TTC549 (cell line): Measurements from ENCODE around the gene EGLN1.
"Not testable (repeated sequence)": the region's sequence is repeated elsewhere in the genome, so short reads cannot be mapped to it uniquely, and the experiment has no call there.

Source experiments
- FAIRE-seq: peaks from 2 replicates; lab custom pipeline; 2012; peaks lifted over from hg19 to GRCh38; lab: Jason Lieb, UNC

EGLN1 gene

GRCh38 chr1:231421971-231422797 lies at the start of gene EGLN1:
Gene EGLN1 (minus strand): TSS chr1:231422287. CDS start chr1:231421888, 399 bp downstream.
- no peak for FAIRE-seq

GRCh38 chr1:231471500-231471899 lies 49.4 kb upstream of the EGLN1 start:
- not testable (repeated sequence) for FAIRE-seq

- FAIRE-seq, result not testable (repeated sequence)
Observed at GRCh38 chr1:231471027-231471426, 48.9 kb upstream of the EGLN1 start.

GRCh38 chr1:231467986-231468385 lies 45.9 kb upstream of the EGLN1 start:
- FAIRE-seq, result no peak

- FAIRE-seq, result no peak
Observed at GRCh38 chr1:231465051-231465450, 43.0 kb upstream of the EGLN1 start.

- no peak for FAIRE-seq
Observed at GRCh38 chr1:231463541-231463940, 41.5 kb upstream of the EGLN1 start.

- FAIRE-seq, result no peak
Observed at GRCh38 chr1:231460614-231461013, 38.5 kb upstream of the EGLN1 start.

- peak; percentile 58 for FAIRE-seq
Observed at GRCh38 chr1:231459438-231459837, 37.4 kb upstream of the EGLN1 start.

GRCh38 chr1:231457956-231458355 lies 35.9 kb upstream of the EGLN1 start:
- not testable (repeated sequence) for FAIRE-seq

GRCh38 chr1:231454133-231454532 lies 32.0 kb upstream of the EGLN1 start:
- FAIRE-seq, result not testable (repeated sequence)

GRCh38 chr1:231446138-231446537 lies 24.1 kb upstream of the EGLN1 start:
- no peak for FAIRE-seq

GRCh38 chr1:231444059-231444458 lies 22.0 kb upstream of the EGLN1 start:
- no peak for FAIRE-seq

GRCh38 chr1:231443363-231443762 lies 21.3 kb upstream of the EGLN1 start:
- peak; percentile 56 for FAIRE-seq

- FAIRE-seq, result no peak
Observed at GRCh38 chr1:231442735-231443134, 20.6 kb upstream of the EGLN1 start.

GRCh38 chr1:231432996-231433395 lies 10.9 kb upstream of the EGLN1 start:
- FAIRE-seq, result no peak

GRCh38 chr1:231431665-231432415 lies 9.8 kb upstream of the EGLN1 start:
- no peak for FAIRE-seq

- FAIRE-seq, result not testable (repeated sequence)
Observed at GRCh38 chr1:231430678-231431352, 8.7 kb upstream of the EGLN1 start.

GRCh38 chr1:231428377-231428776 lies 6.3 kb upstream of the EGLN1 start:
- FAIRE-seq, result no peak

- peak; percentile 5 for FAIRE-seq
Observed at GRCh38 chr1:231424950-231425805, 3.1 kb upstream of the EGLN1 start.

- no peak for FAIRE-seq
Observed at GRCh38 chr1:231423648-231424047, 1.6 kb upstream of the EGLN1 start.

- no peak for FAIRE-seq
Observed at GRCh38 chr1:231422798-231423309, 767 bp upstream of the EGLN1 start.

- no peak for FAIRE-seq
Observed at GRCh38 chr1:231421546-231421970, 529 bp downstream of the EGLN1 start.
